ENCODE measurements around the gene KLHL26. TPM values are rescaled to one million over a fixed set of nuclear protein-coding genes. Genes with fewer than 3 reads are reported as not detected.

The KLHL26 gene
- total and polyA plus RNA-seq, 9 of the 15 experiments (the other 6 are each of a cell fraction or from before 2014, with no cell fraction given): 0.13 to 13.3 (median 1.4) TPM

DNA sequence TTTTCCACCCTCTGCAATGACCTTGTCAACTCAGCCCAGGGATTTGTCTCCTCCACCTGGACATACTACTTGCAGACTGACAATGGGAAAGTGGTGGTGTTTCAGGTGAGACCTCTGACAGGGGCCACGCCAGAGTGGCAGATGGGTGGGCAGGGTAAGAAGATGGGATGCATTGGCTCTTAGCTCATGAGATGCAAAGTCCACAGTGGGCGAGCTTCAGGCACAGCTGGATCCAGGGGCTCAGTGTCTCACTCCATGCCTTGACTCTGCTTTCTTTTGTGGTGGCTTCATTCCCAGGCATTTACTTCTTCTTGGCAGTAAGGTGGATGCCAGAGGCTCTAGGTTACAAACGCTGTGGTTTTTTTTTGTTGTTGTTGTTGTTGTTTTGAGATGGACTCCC is 20.8 kb upstream of the KLHL26 start (continued):
- TF ChIP-seq, protein P1, sequence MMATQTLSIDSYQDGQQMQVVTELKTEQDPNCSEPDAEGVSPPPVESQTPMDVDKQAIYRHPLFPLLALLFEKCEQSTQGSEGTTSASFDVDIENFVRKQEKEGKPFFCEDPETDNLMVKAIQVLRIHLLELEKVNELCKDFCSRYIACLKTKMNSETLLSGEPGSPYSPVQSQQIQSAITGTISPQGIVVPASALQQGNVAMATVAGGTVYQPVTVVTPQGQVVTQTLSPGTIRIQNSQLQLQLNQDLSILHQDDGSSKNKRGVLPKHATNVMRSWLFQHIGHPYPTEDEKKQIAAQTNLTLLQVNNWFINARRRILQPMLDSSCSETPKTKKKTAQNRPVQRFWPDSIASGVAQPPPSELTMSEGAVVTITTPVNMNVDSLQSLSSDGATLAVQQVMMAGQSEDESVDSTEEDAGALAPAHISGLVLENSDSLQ (IDR thresholded peaks at IDR 0.05): no peak

DNA sequence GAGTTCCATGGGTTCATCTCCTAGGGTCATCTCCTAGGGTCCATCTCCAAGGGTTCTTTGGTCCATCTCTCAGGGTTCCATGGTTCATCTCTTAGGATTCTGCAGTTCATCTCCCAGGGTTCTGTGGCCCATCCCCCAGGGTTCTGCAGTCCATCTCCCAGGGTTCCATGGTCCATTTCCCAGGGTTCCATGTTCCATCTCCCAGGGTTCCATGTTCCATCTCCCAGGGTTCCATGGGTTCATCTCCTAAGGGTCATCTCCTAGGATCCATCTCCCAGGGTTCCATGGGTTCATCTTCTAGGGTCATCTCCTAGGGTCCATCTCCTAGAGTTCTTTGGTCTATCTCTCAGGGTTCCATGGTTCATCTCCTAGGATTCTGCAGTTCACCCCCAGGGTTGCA is 19.3 kb upstream of the KLHL26 start:
- POLR2A ChIA-PET: no interaction called here
- peaks cover 0 to 20% of the 10 kb centered on the region in 2 experiments; a peak in 2 of 5 replicates for H3K4me1 ChIP-seq (replicated peaks in 1 of 2; ENCODE audit: control insufficient read depth in 2 of 2, insufficient read depth in 2 of 2, low read length in 2 of 2)
- TF ChIP-seq, protein P2, sequence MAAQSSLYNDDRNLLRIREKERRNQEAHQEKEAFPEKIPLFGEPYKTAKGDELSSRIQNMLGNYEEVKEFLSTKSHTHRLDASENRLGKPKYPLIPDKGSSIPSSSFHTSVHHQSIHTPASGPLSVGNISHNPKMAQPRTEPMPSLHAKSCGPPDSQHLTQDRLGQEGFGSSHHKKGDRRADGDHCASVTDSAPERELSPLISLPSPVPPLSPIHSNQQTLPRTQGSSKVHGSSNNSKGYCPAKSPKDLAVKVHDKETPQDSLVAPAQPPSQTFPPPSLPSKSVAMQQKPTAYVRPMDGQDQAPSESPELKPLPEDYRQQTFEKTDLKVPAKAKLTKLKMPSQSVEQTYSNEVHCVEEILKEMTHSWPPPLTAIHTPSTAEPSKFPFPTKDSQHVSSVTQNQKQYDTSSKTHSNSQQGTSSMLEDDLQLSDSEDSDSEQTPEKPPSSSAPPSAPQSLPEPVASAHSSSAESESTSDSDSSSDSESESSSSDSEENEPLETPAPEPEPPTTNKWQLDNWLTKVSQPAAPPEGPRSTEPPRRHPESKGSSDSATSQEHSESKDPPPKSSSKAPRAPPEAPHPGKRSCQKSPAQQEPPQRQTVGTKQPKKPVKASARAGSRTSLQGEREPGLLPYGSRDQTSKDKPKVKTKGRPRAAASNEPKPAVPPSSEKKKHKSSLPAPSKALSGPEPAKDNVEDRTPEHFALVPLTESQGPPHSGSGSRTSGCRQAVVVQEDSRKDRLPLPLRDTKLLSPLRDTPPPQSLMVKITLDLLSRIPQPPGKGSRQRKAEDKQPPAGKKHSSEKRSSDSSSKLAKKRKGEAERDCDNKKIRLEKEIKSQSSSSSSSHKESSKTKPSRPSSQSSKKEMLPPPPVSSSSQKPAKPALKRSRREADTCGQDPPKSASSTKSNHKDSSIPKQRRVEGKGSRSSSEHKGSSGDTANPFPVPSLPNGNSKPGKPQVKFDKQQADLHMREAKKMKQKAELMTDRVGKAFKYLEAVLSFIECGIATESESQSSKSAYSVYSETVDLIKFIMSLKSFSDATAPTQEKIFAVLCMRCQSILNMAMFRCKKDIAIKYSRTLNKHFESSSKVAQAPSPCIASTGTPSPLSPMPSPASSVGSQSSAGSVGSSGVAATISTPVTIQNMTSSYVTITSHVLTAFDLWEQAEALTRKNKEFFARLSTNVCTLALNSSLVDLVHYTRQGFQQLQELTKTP (IDR thresholded peaks at IDR 0.05; ENCODE audit: low read depth in 1 of 2, partially characterized antibody in 2 of 2): peak in 1 of 2 experiments; percentile 88
- TF ChIP-seq SMAD3 (CRISPR knock-in tag; conservative IDR thresholded peaks at IDR 0.05): no peak
- H3K9me1 ChIP-seq (ENCODE audit: control insufficient read depth, insufficient read depth, low read length): no peaks in the 10 kb centered on the region
- H3K4me3 ChIP-seq: no peak overlapping the region
- H3K79me2 ChIP-seq (ENCODE audit: control insufficient read depth, insufficient read depth, low read length): no peaks in the 10 kb centered on the region
- intact Hi-C loops (cut with micrococcal nuclease): no loop called here
- peaks cover 15 to 39% of the 10 kb centered on the region in 2 experiments; a peak in 4 of 5 replicates for H3K27me3 ChIP-seq (ENCODE audit: control insufficient read depth in 2 of 2, insufficient read depth in 2 of 2, low read length in 2 of 2)
- H3K9me3 ChIP-seq (replicated peaks; ENCODE audit: control insufficient read depth, insufficient read depth, low read depth, low read length): no peaks in the 10 kb centered on the region
- DNase-seq (ENCODE audit: extremely low read depth in 1 of 4, low spot score in 3 of 4) (no peak), ATAC-seq (no peak), FAIRE-seq (no peak)
- no peaks in the 10 kb centered on the region; the same call in none of the 2 replicates for H4K20me1 ChIP-seq (replicated peaks; ENCODE audit: control insufficient read depth, insufficient read depth, low read length)
- no TSS peak for BruUV-seq (replicated peaks)
- no peak overlapping the region for H3K4me2 ChIP-seq (ENCODE audit: insufficient read depth, low read length)
- H3K27ac ChIP-seq (ENCODE audit: extremely low read depth, low read depth, low read length): no peak overlapping the region
- in situ Hi-C loops (cut with MboI): no loop called here
- no peak overlapping the region for H3K9ac ChIP-seq (ENCODE audit: insufficient read depth in 1 of 2, low read depth in 2 of 2, low read length in 2 of 2)
- CTCF ChIA-PET (ENCODE audit: low intra/inter-chr PET ratio): no interaction called here
- no peak overlapping the region for H2AFZ ChIP-seq (ENCODE audit: low read depth, low read length)
- no peaks in the 10 kb centered on the region for H3K36me3 ChIP-seq (ENCODE audit: control insufficient read depth, insufficient read depth, low read length)
